K562 (cell line): Measurements from ENCODE around the gene CST9L. TPM values are rescaled to one million over a fixed set of nuclear protein-coding genes. Genes with fewer than 3 reads are reported as not detected.

Source experiments
- ATAC-seq: fragments of 200-7000 bp; cut with Tn5 transposase; 3 replicates; pipeline ENCODE4 v1.9.1; 2020; ENCODE audit warnings: moderate library complexity
- BruUV-seq: library from RNA; stranded (reverse); fragments of 400-500 nt; replicated peaks from 2 replicates; lab custom pipeline; 2021; lab: Mats Ljungman, UMichigan
- CTCF ChIA-PET: fragments of 300-600 bp; formaldehyde crosslinking; extraction: SDS; loops from one replicate; lab custom pipeline; 2021; ENCODE audit warnings: low intra/inter-chr PET ratio; lab: Yijun Ruan, JAX
- POLR2A ChIA-PET: fragments of 300-600, 350-650 bp; sonication (Branson Sonifier 250); formaldehyde crosslinking; extraction: SDS; loops from one replicate; lab custom pipeline; 2021; ENCODE audit warnings: antibody characterized with exemption, inconsistent platforms; lab: Yijun Ruan, JAX
- DNase-seq, 4 experiments: peaks; one replicate each; pipeline versions ENCODE4 v3.0.0 to v3.0.0-alpha.2; 2011 to 2018; ENCODE audit warnings: low spot score in 3 of 4, mixed read lengths in 3 of 4; ENCODE audit errors: extremely low read depth in 1 of 4
- FAIRE-seq: peaks from 2 replicates; lab custom pipeline; 2011; peaks lifted over from hg19 to GRCh38; lab: Jason Lieb, UNC
- H2AFZ ChIP-seq: 2 replicates; pipeline ENCODE4 v1.6.0; 2011; ENCODE audit warnings: low read depth, low read length, control low read depth, inconsistent platforms
- H3K27ac ChIP-seq: fragments of 200-600 bp; 3 replicates; pipeline ENCODE4 v1.8.0; 2011; ENCODE audit warnings: low read depth, mild to moderate bottlenecking, control low read depth, inconsistent platforms, low read length, moderate library complexity, mixed read lengths; ENCODE audit errors: extremely low read depth
- H3K27me3 ChIP-seq, 2 experiments: fragments of 300-600 bp in 1 of 2; 2 replicates in 1 of 2; 3 replicates in 1 of 2; pipeline versions ENCODE4 v1.6.0 to v1.8.0; 2011; ENCODE audit warnings: inconsistent platforms in 2 of 2, low read length in 2 of 2, mild to moderate bottlenecking in 1 of 2, mixed read lengths in 1 of 2, moderate library complexity in 1 of 2; ENCODE audit not compliant: control insufficient read depth in 2 of 2, insufficient read depth in 2 of 2
- H3K36me3 ChIP-seq: fragments of 300-600 bp; 3 replicates; pipeline ENCODE4 v1.8.0; 2011; ENCODE audit warnings: mild to moderate bottlenecking, low read length, inconsistent platforms; ENCODE audit not compliant: control insufficient read depth, insufficient read depth
- H3K4me1 ChIP-seq, 2 experiments: fragments of 200-600 bp in 1 of 2; replicated peaks in 1 of 2; 2 replicates in 1 of 2; 3 replicates in 1 of 2; pipeline versions ENCODE4 v1.5.1 to v1.8.0; 2011; ENCODE audit warnings: inconsistent platforms in 2 of 2, low read length in 2 of 2, mild to moderate bottlenecking in 1 of 2, mixed read lengths in 1 of 2, moderate library complexity in 1 of 2; ENCODE audit not compliant: control insufficient read depth in 2 of 2, insufficient read depth in 2 of 2
- H3K4me2 ChIP-seq: 2 replicates; pipeline ENCODE4 v1.6.1; 2011; ENCODE audit warnings: low read length, control low read depth, inconsistent platforms, mixed read lengths; ENCODE audit not compliant: insufficient read depth
- H3K4me3 ChIP-seq: fragments of 200-600 bp; sonication (generic), shearing (Covaris generic); 2 replicates; pipeline ENCODE4 v1.5.1; 2016; ENCODE audit warnings: control low read depth, inconsistent platforms
- H3K79me2 ChIP-seq: fragments of 200-600 bp; 3 replicates; pipeline ENCODE4 v1.8.0; 2011; ENCODE audit warnings: low read length, inconsistent platforms; ENCODE audit not compliant: control insufficient read depth, insufficient read depth
- H3K9ac ChIP-seq, 2 experiments: 2 replicates each; pipeline versions ENCODE4 v1.6.0 to v1.6.1; 2011; ENCODE audit warnings: low read depth in 2 of 2, low read length in 2 of 2, control low read depth in 1 of 2, inconsistent platforms in 1 of 2, mild to moderate bottlenecking in 1 of 2, mixed read lengths in 1 of 2; ENCODE audit not compliant: insufficient read depth in 1 of 2
- H3K9me1 ChIP-seq: one replicate; pipeline ENCODE4 v1.6.0; 2011; ENCODE audit warnings: inconsistent platforms, mild to moderate bottlenecking, low read length, moderate library complexity; ENCODE audit not compliant: control insufficient read depth, insufficient read depth
- H3K9me3 ChIP-seq: replicated peaks from 2 replicates; pipeline ENCODE4 v1.5.1; 2011; ENCODE audit warnings: low read depth, low read length, inconsistent platforms; ENCODE audit not compliant: control insufficient read depth, insufficient read depth
- H4K20me1 ChIP-seq: replicated peaks from 2 replicates; pipeline ENCODE4 v1.6.1; 2011; ENCODE audit warnings: low read length, inconsistent platforms, mixed read lengths; ENCODE audit not compliant: control insufficient read depth, insufficient read depth
- CC2D1A ChIP-seq: fragments of 450-650 bp; IDR thresholded peaks from 2 replicates; pipeline ENCODE4 v1.6.1; 2017; ENCODE audit warnings: mild to moderate bottlenecking
- CEBPG ChIP-seq, 3 experiments: fragments of 200-800 bp in 1 of 3; sonication (Bioruptor generic) in 1 of 3; sonication (generic) in 1 of 3; formaldehyde crosslinking in 1 of 3; IDR thresholded peaks in 2 of 3; conservative IDR thresholded peaks in 1 of 3; 2 replicates each; pipeline versions ENCODE4 v1.6.1 to v1.8.0; 2016 to 2022; ENCODE audit warnings: missing compliant biosample characterization in 2 of 3, missing genetic modification characterization in 2 of 3, mild to moderate bottlenecking in 1 of 3, missing genetic modification reagents in 1 of 3
- CREB1 ChIP-seq, 2 experiments: sonication (generic) in 1 of 2; formaldehyde crosslinking in 1 of 2; IDR thresholded peaks; 2 replicates each; pipeline versions ENCODE4 v1.6.1 to v1.8.0; 2012 to 2022; ENCODE audit warnings: inconsistent platforms in 1 of 2, mild to moderate bottlenecking in 1 of 2, missing genetic modification reagents in 1 of 2, moderate library complexity in 1 of 2
- FUS ChIP-seq: fragments of 200-400 bp; formaldehyde crosslinking; optimal IDR thresholded peaks from 2 replicates; pipeline ENCODE3; 2017; ENCODE audit warnings: low read depth, low read length
- MTF1 ChIP-seq: fragments of 250-450 bp; sonication (Bioruptor Pico); IDR thresholded peaks from 2 replicates; pipeline ENCODE4 v1.9.0; 2021; ENCODE audit warnings: moderate library complexity, mild to moderate bottlenecking, inconsistent platforms, borderline replicate concordance
- POLR2A ChIP-seq: fragments of 450-650 bp; conservative IDR thresholded peaks from 2 replicates; pipeline ENCODE4 v1.6.1; 2016
- POLR3A ChIP-seq: IDR thresholded peaks from 2 replicates; pipeline ENCODE4 v1.6.1; 2011; ENCODE audit warnings: borderline replicate concordance, mild to moderate bottlenecking, moderate library complexity; ENCODE audit not compliant: insufficient read length, insufficient read depth; ENCODE audit errors: extremely low read depth
- SIN3B ChIP-seq: fragments of 450-650 bp; IDR thresholded peaks from 2 replicates; pipeline ENCODE4 v1.6.1; 2017; ENCODE audit warnings: low read depth, mild to moderate bottlenecking, moderate library complexity
- TCF7 ChIP-seq: sonication (generic); IDR thresholded peaks from 2 replicates; pipeline ENCODE4 v1.6.1; 2016; ENCODE audit warnings: antibody characterized with exemption, borderline replicate concordance
- ZKSCAN8 ChIP-seq: fragments of 200-800 bp; sonication (Bioruptor generic); IDR thresholded peaks from 2 replicates; pipeline ENCODE4 v1.6.1; 2016; ENCODE audit warnings: missing genetic modification characterization, missing compliant biosample characterization
- ZNF354B ChIP-seq: fragments of 250-450 bp; sonication (Bioruptor Pico); IDR thresholded peaks from 2 replicates; pipeline ENCODE4 v1.4.0; 2020
- in situ Hi-C: fragments of 300-500 bp; cut with MboI; formaldehyde crosslinking; loops from 4 replicates; pipeline ENCODE4 v1.15.0; 2018; ENCODE audit warnings: inconsistent platforms, mixed read lengths
- intact Hi-C: fragments of 100-400 bp; cut with micrococcal nuclease; formaldehyde crosslinking; loops from 2 replicates; pipeline ENCODE4 v1.14.2; 2022
- polyA plus RNA-seq, 8 experiments: library from polyadenylated mRNA; depleted of rRNA in 4 of 8; stranded (reverse) in 5 of 8; unstranded in 3 of 8; fragments of >200 nt; fragmentation: Nextera tagmentation in 2 of 8; fragmentation: Illumina TruSeq in 1 of 8; extraction: Ambion mirVana in 2 of 8; extraction: Trizol in 1 of 8; gene quantifications; 2 replicates each; pipeline versions ENCODE4 v1.2.1 to v1.2.3, GENCODE V29; 2011 to 2014; ENCODE audit warnings: inconsistent platforms in 1 of 8, missing spikeins in 1 of 8
- total RNA-seq, 7 experiments: library from RNA; depleted of rRNA in 6 of 7; stranded (reverse); fragments of >200 nt in 6 of 7; fragmentation: Illumina TruSeq in 2 of 7; extraction: Trizol in 2 of 7; gene quantifications; 2 replicates each; pipeline versions ENCODE4 v1.2.1 to v1.2.3, GENCODE V29; 2011 to 2021; ENCODE audit warnings: low replicate concordance in 1 of 7

Gene CST9L
- total and polyA plus RNA-seq, 9 of the 15 experiments (the other 6 are each of a cell fraction or from before 2014, with no cell fraction given): not detected

DNA sequence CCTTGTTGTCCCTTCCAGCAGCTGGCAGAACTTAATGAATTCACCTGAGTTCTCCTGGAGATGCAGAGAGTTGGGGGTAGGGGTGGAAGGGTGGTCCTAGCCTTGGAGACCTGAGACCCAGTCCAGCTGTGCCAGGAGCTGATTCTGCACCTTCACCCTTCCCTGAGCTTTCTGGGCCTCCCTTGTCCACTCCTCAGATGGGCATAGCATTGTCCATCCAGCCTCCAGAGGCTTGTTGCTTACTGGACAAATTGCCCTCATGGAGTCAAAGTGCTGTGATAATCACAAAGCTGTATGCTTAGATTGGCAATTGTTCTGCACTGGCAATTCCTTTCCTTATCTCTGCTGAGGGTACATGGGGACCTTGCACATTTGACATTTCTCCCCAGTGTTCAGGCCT is 16.5 kb downstream of the CST9L start:
- H3K9me1 ChIP-seq: no peaks in the 10 kb centered on the region
- no peaks in the 10 kb centered on the region for H3K79me2 ChIP-seq
- no peak overlapping the region for H3K9ac ChIP-seq
- ATAC-seq (no peak), FAIRE-seq (no peak), DNase-seq (no peak)
- intact Hi-C loops: no loop called here
- H3K9me3 ChIP-seq: no peaks in the 10 kb centered on the region
- TF ChIP-seq SIN3B: no peak
- TF ChIP-seq CEBPG (CRISPR knock-in tag; IDR thresholded peaks at IDR 0.05): no peak
- no peak for TF ChIP-seq CEBPG (tag; conservative IDR thresholded peaks at IDR 0.05 in 1 of 2, IDR thresholded peaks at IDR 0.05 in 1 of 2)
- no peak for TF ChIP-seq ZKSCAN8 (CRISPR knock-in tag)
- no peak for TF ChIP-seq CC2D1A
- TF ChIP-seq POLR2A: no peak
- TF ChIP-seq FUS: no peak
- TF ChIP-seq TCF7: no peak
- TF ChIP-seq MTF1 (CRISPR knock-in tag): no peak
- no peak for TF ChIP-seq ZNF354B (CRISPR knock-in tag)
- no peak for TF ChIP-seq CREB1 (IDR thresholded peaks at IDR 0.05)
- TF ChIP-seq CREB1 (CRISPR knock-in tag; IDR thresholded peaks at IDR 0.05): no peak
- TF ChIP-seq POLR3A: no peak
- H3K4me3 ChIP-seq: no peak overlapping the region
- no peak overlapping the region for H3K4me2 ChIP-seq
- H3K27me3 ChIP-seq: peaks cover 0 to 8% of the 10 kb centered on the region in 2 experiments; a peak in 2 of 5 replicates
- no peak overlapping the region for H3K27ac ChIP-seq
- H3K4me1 ChIP-seq: no peaks in the 10 kb centered on the region
- ChIA-PET CTCF (no interaction called here), POLR2A (no interaction called here)
- BruUV-seq: no TSS peak
- no peaks in the 10 kb centered on the region for H4K20me1 ChIP-seq
- H3K36me3 ChIP-seq: no peaks in the 10 kb centered on the region
- in situ Hi-C loops: no loop called here
- no peak overlapping the region for H2AFZ ChIP-seq
